HG03558 (cell line): ENCODE measurements around the gene GPAT2.
"Not testable (repeated sequence)": the region's sequence is repeated elsewhere in the genome, so short reads cannot be mapped to it uniquely, and the experiment has no call there.

Source experiments
- ATAC-seq: cut with Tn5 transposase; IDR thresholded peaks from one replicate; pipeline ENCODE4 v1.9.1; 2021; ENCODE audit warnings: moderate number of reproducible peaks; ENCODE audit not compliant: unreplicated experiment; ENCODE audit errors: extremely low read depth

Gene GPAT2

GRCh38 chr2:95991351-95992094 is 43.2 kb downstream of the GPAT2 start, which contains the start of gene ANKRD36C:
ANKRD36C (minus strand) TSS chr2:95991824; CDS start chr2:95991708, 116 bp downstream.
- ATAC-seq: peak; percentile 83

- not testable (repeated sequence) for ATAC-seq
Measured at GRCh38 chr2:95990884-95991283, 43.8 kb downstream of the GPAT2 start.
